ENCODE results near the gene YES1. TPM values are rescaled to one million over a fixed set of nuclear protein-coding genes. Genes with fewer than 3 reads are reported as not detected.
A peak's percentile ranks its signal among the peaks of the same experiment; 100 is the strongest.

YES1 gene
- total RNA-seq, 1 donor from 2014 or later, result 41.6 TPM

DNA sequence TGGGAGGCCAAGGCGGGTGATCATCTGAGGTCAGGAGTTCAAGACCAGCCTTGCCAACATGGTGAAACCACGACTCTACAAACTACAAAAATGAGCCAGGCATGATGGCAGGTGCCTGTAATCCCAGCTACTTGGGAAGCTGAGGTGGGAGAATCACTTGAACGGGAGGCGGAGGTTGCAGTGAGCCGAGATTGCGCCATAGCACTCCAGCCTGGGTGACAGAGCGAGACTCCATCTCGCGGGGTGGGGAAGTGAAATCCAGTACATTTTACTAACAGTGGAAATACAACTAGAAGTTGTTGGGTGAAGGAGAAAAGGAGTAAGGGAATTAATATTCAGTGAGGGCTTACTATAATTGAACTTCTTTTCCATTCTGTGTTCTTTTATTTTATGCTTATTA is 86.4 kb downstream of the YES1 start:
- no peak for DNase-seq

DNA sequence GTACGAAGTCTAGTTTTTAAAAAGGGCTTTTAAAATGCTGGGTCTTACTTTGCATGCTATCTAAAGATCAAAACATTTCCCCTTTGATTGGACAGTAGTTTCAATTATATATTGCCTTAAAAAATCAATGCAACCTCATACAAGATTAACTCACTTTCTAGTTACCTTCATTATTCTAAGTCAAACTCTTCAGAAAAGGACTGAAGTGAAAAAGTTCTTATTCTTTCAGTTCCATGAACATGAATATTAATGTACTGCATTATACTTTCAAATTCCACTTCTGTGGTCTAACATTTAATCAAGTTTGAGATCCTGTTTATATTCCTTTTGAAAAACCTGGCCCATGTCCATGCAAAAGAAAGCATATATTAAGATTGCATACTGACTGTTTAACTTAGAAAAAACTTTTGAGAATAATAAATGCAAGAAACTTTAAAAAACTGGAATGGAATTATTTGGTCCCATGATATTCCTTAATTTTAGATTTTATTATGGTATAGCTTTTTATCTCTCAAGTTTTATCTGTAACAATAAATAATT is 88.4 kb downstream of the YES1 start:
- DNase-seq, result no peak

DNA sequence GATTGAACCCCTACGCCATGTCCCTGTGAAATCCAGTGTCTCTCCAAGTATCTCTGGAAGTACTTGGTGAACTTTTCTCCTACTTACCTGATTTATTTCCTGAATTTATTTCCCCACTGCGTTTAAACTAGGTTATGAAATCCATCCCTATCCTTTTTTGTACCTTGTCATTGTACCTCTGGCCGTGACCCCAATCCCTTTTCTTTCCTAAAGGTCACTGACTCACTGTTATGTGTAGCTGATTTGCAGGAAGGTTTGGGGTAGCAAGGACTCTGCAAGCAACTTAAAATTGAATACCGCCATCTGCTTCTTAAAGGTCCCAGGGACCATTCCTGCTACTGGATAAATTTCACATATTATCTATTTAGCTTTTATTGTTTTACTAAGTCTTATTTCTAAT is 95.0 kb downstream of the YES1 start:
- no peak for DNase-seq

DNA sequence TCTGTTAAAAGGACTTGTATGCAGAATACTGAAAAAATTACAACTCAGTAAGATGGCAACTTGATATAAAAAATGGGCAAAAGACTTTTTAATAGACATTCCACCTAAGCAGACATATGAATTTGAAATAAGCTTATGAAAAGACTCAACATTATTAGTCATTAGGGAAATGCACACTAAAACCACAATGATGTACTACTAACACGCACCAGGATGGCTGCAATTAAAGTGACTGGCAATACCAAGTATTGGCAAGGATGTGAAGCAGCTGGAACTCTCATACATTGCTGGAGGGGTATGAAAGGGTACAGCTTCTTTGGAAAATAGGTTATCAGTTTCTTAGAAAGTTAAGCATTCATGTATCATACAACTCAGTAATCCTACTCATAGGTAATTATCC is 96.4 kb downstream of the YES1 start:
- no peak for DNase-seq

DNA sequence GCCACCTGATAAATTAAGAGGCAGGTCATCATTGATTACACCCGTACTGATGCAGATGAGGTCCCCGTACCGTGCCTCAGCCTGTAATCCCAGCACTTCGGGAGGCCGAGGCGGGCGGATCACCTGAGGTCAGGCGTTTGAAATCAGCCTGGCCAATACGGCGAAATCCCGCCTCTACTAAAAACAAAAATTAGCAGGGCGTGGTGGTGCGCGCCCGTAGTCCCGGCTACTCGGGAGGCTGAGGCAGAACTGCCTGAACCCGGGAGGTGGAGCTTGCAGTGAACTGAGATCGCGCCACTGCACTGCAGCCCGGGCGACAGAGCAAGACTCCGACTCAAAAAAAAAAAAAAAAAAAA is 98.9 kb downstream of the YES1 start:
- DNase-seq, result no peak

DNA sequence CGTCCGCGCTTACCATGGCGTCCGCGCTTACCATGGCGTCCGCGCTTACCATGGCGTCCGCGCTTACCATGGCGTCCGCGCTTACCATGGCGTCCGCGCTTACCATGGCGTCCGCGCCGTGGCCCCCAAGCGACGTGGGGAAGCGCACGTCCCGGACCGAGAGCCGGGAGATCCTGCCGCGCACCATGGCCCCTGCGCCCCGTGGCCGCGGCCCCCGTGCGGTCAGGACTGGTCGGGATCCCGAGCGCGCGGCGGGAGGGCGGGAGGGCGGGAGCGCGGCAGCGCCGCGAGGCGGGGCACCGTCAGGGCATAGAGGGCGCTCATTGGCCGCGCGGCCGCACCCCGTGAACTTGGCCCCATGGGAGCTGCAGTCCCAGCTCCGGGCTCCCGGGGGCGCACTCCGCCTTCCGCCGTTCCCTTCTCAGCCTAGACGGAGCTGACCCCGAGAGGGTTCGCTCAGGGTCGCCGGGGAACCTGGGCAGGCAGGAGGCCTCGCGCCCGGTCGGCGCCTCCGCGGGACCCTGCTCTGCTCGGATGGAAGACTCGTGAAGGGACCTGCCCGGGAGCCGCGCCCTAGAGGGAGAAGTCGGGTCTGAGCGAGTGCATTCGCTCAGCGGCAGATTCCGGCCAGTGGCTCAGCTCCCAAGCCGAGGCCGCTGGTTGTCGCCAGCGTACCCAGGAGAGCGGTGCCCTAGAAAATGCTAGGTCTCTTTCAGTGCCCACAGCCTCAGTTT is 99.5 kb downstream of the YES1 start, which contains the start of gene ENOSF1:
Gene ENOSF1, minus strand, starts transcription at position 230 of the 734 bp plus-strand sequence. Its CDS starts 43 bp downstream, at position 187.
- peak; percentile 4 for DNase-seq

DNA sequence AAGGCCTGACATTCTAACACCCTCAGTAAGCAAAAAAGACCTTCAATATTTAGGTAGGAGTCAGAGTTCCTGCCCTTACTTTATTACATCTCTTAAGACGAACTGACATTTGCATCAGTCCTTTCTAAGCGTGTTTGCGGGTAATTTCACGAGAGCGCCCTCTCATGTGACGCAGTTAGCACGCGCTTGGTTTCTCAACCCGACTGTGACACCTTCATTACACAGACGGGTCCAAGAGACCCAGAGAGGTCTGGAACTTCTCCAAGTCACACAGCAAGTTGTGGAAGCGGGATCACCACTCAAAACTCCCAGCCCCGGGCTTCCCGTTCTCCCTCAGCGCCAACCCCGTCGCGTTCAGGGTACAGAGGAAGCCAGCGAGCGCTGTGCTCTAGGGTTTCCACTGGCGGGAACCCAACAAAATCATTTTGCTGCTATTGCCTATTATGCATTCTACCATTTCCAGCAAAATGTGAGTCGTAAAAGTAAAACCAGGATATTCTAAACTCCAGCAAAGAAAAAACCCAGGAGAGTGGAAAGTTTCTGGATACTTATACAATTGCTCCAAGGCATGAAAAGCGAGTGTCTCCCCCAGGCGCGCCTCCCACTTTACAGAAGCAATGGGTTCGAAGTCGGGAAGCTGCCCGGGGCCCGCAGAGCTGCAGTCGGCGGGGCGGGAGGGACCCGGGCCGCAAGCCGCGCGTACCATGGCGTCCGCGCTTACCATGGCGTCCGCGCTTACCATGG is 100.2 kb downstream of the YES1 start:
- DNase-seq, result peak; percentile 14

DNA sequence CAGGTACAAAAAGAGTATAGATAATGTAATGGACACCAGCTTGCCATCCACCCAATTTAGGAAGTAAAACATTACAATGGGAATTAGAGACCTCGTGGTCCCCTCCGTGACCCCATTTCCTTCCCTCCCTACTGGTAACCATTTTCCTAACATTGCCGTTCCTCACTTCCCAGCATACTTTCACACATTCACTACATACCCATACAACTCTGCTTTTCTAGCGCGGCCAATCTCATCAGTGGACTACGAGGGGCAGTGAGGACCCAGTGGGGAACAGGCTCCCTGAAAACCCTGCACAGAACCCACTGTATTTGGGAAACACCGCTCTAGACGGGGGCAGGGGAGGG is 100.8 kb downstream of the YES1 start:
- DNase-seq, result no peak

DNA sequence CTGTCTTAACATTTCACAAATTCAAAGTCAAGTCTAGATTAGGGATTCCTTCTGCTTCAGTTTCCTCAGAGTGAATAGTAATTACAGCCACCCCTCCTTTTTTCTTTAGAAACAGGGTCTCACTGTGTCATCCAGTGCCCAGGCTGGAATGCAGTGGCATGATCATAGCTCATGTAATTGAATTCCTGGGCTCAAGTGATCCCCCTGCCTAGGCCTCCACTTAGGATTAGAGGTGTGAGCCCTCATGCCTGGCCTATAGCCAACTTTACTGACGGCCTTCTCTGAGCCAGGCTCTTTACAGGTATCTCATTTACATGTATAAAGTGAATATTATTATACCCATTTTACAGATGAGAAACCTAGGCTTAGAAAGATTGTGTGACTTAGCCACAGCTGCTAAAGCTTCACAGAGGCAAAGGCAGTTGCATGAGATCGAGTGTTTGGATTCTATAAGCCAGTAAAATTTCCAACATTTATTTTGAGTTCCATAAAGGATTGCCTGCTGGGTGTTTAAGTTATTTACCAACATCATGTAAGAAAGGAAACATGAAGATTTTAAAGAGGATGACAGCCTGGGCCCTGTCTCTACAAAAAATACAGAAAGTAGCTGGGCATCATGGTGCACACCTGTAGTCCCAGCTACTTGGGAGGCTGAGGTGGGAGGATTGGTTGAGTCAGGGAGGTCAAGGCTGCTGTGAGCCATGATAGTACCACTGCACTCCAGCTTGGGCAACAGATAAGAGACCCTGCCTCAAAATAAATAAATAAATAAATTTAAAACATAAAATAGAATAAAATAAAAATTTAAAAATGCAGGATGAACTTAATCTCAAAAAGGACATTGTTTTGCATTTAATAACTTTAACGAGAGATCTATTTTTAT is 101.4 kb downstream of the YES1 start:
- DNase-seq, result no peak

DNA sequence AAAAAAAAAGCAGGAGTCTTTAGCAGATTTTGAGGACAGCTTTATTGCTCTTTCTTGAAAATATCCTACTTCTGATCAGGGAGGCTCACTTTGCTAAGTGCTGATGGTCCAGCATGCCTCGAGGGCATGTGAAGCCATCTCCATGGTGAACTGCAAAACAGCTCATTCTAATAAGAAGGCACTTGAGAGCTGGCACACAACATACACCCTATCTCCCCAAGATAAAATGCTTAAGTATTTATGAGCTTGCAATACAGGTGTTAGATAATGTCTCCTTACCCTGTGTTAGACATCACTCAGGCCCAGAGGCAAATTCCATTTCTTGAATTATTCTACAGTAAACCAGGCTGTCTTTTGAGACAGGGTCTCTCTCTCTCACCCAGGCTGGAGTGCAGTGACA is 102.3 kb downstream of the YES1 start:
- no peak for DNase-seq

DNA sequence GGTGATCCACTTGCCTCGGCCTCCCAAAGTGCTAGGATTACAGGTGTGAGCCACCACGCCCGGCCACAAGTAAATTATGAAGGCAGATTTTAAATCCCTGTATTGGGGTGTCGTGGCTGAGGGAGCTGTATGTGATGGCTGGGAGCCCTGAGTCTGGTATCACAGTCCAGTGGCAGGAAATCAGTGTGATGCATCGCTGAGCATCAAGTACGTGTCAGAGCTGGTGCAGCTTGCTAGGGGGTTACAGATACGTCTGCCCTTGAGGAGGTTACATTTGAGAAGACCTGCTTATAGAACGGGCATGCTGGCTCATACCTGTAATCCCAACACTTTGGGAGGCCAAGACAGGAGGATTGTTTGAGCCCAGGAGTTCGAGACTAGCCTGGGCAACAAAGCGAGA is 103.9 kb downstream of the YES1 start:
- DNase-seq, result no peak

DNA sequence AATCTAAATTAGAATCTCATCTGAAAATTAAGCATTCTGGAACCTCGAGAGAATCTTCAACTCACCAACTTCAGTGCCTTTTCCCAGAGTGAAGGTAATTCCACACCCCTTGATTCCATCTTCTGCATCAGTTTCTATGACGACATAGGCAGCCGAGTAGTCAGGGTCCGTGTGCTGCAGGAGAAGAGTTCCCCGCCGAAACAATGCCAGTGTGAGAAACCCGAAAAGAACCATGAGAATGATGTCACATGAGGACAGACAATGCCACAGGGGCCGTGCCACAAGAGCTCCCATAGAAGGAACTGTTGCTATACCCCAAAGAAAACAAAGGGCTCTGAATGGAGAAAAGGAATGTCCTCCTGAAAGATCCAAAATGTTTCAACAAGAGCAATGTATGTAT is 105.6 kb downstream of the YES1 start:
- DNase-seq, result no peak

DNA sequence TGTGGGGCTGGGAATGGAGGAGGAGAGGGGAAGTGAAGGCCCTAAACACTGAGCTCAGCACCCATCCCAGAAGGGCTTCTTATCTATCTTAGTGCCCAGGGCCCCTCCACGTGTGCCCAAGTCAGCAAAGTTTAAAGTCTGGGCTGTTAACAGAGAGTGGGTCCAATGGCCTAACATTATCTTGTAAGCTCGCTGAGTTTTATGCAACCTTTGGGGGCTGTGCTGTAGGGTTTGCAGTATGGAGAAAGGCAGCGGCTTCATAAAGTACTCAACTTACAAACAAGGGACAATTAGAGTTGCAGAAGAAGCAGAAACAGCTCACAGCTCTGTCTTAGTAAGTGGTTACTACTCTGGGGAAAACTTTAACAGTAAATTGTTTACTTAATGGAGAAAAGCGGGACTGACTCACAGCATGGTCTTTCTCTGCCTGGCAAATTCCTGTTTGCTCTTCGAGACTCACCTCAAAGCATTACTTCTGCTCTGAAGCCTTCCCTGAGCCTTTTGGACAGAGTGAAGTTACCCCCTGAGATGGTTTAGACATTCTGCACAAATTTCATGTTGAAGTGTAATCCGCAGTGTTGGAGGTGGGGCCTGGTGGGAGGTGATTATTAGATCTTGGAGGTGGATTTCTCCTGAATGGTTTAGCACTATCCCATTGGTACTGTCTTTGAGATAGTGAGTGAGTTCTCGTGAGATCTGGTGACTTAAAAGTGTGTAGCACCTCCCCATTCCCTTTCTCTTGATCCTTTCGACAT is 108.7 kb downstream of the YES1 start:
- DNase-seq, result no peak

DNA sequence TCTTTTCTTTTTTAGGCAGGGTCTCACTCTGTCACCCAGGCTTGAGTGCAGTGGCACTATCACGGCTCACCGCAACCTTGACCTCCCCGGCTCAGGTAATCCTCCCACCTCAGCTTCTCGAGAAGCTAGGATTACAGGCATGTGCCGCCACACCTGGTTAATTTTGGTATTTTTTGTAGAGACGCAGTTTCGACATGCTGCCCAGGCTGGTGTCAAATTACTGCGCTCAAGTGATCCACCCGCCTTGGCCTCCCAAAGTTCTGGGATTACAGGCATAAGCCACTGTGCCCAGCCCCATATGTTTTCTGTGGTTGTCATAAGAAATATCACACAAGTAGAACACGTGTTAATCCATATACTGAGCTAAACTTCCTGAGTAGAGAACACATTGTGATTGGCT is 114.2 kb downstream of the YES1 start:
- no peak for DNase-seq

DNA sequence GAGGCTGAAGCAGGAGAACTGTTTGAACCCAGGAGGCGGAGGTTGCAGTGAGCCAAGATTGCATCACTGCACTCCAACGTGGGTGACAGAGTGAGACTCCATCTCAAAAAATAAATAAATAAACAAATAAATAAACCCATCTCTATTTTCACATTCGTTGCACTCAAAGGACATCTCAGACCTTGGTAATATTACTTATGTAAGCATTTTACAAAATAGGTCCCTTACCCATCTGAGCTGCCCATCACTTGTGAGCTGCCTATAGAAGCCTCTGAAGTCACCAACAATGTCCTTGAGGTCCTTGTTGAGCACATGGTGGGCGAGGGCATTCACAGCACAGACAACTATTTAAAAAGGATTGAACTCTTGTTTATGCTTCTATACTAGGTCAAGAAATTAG is 115.0 kb downstream of the YES1 start:
- DNase-seq, result no peak

DNA sequence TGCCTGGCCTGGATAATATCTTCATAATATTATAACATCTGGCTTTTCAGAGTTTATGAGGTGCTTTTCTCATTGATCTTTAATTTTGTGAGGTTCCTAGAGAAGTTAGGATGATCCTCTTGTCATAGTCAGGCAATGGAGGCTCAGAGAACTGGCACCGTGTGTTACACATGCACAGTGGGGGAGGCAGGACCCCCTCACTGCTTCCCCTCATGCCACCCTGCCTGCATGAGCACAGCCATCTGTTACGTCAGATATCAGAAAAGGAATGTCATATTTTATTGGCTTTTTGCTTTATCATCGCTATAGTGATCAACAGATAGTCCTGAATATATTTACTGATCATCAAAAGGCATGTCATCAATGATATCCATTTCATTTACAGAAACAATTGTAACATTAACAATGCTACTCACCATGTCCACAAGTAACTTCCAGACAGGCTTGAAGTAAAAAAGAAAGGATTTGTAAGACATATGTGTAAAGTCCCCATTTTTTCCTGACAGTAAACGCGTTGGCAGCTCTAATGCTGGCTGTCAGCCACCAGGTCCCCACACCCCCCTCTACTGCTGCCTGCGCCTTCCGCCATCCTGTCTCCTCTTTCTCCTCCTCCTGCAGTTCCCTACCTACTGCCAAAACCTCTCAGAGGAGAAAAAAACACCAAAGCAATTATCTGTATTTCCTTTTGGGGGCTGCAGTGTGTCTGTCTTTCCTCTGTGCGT is 118.4 kb downstream of the YES1 start:
- no peak for DNase-seq

DNA sequence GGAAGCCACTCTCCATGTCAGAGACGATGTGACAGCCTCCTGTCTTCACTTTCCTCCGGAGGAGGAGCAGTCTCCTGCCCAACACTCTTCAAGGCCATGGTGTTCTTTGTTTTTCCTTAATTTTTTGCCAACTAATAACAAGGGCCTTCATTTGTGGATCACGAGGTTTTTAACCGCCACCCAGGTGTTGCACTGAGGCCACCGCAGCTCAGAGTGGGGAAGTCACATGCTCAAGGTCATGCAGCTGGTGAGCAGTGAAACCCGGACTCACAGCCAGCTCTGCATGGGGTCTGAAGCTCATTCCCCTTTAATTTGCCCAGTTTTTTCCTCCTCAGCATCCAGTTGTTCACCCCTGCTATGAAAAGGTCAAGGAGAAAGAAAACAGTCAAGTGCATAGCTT is 119.2 kb downstream of the YES1 start:
- DNase-seq, result no peak

DNA sequence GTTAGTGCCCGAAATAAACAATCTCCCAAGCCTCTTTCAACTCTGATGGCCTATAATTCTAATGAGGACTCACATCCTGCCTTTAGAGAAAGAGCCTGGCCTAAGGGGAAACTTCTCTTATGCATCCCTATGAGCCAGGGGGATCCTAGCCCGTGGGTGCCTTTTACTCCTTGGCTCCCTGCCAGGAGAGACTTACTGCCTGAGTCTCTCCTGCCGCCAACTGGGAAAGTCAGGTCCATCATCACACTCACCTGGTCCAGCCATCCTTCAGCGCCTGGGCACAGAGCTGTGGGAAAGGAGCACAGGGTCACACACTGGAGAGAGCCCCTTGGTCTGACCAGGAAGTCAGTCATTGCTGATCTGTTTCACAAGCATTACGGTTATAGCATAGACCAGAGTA is 123.7 kb downstream of the YES1 start:
- DNase-seq, result no peak

DNA sequence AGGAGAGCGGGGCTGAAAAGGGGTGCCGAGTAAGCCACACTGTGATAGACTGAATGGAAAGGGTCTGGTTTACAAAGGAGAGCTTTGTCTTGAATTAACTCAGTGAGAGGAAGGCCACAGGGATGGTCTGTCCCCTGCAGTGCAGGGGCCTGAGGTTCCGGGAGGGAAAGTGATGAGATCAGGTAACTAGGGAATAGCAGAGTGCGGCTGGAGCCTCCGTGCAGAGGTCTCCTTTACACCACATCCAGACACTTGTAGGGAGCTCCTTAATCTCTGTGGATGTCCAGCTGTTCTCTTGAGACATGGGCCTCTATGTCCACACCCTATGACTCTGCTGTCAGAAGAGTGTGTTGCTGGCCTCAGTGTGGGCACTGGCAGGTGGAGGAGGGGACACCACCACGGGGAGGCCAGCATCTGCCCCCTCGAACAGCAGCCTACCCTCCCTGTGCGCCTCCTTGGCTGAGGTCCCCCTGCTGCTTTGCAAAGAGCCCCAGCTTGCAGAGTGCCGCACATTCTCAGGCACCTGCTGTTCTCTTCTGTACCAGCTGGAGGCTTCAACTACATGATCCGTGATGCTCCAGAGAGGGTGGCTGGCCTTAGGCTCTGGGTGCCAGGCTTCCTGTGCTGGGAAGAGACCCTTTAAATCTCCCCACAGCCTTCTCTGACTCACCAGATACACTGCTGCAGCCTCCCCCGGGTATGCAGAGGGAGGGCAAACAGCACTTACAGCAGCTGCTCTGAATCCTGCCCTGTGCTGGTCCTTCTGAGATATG is 125.5 kb downstream of the YES1 start:
- DNase-seq, result no peak

DNA sequence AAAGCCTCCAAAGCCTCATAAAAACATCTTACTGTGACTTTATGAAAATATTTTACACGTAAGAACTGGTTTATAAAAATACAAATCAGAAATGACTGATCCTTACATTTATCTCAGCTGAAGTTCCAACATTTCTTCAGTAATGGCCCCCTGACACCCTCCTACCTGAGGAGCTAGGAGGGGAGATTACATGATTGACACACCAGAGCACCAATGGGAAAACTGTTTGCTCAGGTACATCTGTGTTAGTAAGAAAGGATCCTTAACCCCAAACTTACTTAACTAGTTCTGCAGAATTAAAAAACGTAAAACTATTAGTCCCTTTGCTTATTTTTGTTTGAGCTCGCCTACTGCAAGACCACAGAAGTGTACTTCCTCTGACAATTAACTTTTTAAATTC is 126.6 kb downstream of the YES1 start:
- no peak for DNase-seq

DNA sequence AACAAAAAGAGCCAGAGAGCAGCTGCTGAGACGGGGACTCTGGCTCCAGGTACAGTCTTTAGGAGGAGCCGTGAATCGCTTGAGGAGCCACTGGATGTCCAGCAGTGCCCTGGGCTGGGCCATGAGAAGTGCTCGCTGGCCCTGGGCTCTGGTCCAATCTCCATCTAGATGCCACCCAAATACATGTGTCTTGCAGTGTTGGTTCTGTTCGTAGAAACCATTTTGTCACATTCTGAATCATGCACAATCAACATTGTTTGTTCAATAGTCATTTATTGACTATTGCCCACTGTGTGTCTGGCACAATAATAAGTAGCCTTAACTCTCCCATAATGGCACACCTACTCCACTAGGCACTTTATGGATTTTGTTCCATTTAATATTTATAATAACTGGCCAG is 128.5 kb downstream of the YES1 start:
- DNase-seq, result no peak
